Astrocyte (in vitro differentiated cells and primary cell): ENCODE results near the gene PRRG1.

Experiments
- CTCF ChIP-seq: IDR thresholded peaks from 2 replicates; pipeline ENCODE4 v1.5.1; 2011; ENCODE audit warnings: low read depth, mild to moderate bottlenecking, inconsistent platforms, low read length, moderate library complexity; ENCODE audit not compliant: insufficient read depth
- EZH2 ChIP-seq: IDR thresholded peaks from 2 replicates; pipeline ENCODE4 v1.6.1; 2012; ENCODE audit warnings: mild to moderate bottlenecking, low read length, inconsistent platforms; ENCODE audit not compliant: insufficient read depth

GRCh38 chrX:37348231-37348970 lies 763 bp upstream of the PRRG1 start:
- TF ChIP-seq CTCF, result no peak
- no peak for TF ChIP-seq EZH2
